ENCODE measurements around the gene CLDN18.

CLDN18 gene

DNA sequence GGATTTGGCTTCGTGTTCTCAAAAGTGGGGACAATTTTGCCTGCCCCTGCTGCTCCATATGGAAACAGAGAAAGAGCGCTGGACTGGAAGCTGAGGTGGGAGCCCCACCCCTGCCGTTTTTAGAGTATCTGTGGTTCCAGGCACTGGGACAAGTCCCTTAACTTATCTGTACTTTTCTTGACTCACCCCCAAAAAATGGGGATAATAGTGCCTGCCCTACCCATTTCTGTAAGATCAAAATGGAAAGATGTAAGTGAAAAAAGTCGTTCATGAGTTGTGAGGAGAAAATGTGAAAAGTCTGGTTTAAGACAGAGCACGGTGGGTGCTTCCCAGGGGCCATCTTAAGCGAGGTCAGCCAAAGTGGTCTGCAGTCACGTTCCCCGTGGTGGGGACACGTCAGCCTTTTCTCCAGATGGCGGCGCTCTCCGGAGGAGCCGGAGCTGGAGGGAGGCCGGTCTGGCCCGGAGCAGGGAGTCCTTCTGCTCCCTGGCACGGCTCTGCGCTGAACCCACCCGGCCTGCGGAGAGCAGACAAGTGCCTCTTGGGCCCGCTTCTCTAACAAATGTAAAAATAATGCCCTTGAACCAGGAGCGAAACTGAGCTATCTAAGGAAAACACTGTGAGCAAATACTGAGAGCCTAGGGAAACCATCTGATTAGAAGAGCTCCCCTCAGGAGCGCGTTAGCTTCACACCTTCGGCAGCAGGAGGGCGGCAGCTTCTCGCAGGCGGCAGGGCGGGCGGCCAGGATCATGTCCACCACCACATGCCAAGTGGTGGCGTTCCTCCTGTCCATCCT lies at the start of gene CLDN18:
CLDN18 (plus strand) TSS at position 690 of the 797 bp plus-strand sequence; CDS start at position 751, 61 bp downstream.
- peak; percentile 4 for DNase-seq

DNA sequence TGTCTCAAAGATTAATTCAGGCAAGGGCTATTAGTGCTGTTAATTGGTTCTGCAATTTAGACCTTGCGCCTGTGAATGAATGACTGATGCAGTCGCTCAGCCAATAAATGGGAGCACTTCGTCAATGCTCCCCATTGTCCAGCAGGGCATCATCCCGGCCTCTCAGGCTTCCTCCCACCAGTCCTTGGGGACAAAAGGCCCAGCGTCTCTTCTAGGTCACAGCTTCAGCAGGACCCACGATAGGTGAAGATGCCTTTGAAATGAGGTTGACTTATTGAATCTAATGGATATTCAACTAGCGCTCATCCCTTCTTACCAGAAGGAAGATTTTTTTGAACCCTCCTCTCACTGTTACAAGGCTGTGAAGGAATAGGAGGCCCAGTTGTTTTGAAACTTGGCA lies 47.7 kb upstream of the CLDN18 start:
- DNase-seq, result no peak

DNA sequence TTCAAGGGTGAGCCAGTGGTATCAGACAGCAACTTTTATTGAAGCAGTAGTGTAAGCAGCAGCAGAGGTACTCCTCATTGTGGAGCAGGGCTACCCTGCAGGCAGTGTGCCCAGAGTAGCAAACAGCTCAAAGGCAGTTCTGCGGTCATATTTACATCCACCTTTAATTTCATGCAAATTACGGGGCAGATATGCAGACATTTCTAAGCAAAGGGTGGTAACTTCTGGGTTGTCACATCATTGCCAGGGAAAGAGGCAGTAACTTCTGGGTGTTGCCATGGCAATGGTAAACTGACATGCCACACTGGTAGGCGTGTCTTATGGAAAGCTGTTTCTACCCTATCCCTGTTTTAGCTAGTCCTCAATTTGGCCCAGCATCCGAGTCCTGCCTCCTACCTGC lies 46.5 kb upstream of the CLDN18 start:
- DNase-seq, result no peak

DNA sequence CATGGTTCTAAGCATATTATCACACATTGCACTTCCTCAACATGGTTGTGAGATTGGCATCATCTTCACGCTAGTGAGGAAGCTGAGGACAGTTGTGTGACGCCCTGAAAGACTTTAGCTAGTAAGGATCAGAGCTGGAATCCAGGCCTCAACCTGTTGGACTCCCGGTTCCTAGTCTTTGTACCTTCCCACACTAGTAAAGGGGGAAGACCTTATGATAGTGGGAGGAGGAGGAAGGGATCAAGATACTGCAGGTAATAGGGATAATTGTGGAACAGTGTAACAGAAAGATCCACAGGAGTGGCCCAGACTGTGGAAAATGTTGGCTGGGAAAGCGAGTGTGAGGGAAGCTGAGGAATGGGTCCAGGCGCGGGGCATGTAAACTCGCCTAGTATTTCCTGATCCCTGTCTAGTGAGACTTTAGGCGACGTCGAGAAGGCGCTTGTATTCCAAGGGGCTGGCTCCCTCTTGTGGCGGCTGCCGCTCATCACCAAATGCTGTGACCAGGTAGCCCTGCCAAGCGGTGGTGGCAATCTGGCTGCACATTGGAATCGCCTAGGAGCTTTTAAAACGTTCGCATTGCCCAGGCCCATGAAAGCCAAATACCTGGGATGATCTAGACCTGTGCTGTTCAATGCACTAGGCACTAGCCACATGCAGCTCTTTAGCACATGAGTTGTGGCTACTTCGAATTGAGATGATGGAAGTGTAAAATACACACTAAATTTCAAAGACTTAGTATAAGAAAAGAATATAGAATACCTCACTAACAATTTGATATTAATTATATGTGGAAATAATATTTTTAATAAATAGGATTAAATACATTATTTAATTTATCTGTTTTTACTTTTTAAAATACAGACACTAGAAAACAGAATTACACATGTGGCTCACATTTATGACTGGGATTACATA lies 38.8 kb upstream of the CLDN18 start:
- DNase-seq, result peak; percentile 54

DNA sequence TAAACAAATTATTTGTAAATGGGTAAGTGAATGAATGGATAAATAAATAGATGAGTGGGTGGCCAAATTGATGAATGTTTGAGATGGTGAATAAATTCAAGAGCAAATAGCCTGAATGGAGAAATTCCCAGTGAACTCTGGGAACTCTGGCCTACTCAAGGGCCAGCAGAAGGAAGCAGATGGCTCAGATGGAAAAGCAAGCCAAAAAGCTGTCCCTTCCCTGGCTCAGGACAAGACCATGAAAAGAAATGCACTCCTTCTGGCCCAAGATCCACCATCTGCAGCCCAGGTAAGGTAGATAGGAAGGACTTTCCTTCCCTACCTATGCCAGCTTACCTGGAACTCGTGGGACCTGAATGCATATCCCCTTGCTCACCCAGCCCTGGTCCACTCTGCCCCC lies 37.6 kb upstream of the CLDN18 start:
- no peak for DNase-seq

DNA sequence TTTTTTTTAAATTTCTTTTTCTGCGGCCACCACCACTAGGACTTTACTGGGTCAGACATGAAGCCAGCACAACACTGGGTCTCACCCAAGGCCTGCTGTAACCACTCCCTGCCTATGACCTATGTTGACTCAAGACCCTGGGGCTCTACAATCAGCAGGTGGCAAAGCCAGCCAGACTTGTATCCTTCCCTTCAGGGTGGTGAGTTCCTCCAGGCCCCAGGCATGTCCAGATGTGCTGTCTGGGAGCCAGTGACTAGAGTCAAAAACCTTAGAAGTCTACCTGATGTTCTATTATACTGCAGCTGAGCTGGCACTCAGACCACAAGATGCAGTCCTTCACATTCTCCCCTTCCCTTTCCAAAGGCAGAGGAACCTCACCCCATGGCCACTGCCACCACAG lies 31.6 kb upstream of the CLDN18 start:
- no peak for DNase-seq

DNA sequence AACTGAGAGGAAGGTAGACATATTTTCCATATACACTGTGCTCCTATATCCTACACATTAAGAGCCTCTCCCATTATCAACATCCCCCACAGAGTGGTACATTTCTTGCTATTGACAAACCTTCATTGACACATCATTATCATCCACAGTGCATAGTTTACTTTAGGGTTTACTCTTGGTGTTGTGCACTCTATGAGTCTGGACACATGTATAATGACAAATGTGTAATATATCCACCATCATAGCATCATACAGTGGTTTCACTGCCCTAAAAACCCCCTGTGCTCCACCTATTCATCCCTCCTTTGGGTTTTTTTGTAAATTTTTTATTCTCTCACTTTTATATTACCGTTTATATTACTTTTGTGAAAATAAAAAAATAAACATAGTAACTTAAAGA lies 22.2 kb upstream of the CLDN18 start:
- DNase-seq, result no peak

DNA sequence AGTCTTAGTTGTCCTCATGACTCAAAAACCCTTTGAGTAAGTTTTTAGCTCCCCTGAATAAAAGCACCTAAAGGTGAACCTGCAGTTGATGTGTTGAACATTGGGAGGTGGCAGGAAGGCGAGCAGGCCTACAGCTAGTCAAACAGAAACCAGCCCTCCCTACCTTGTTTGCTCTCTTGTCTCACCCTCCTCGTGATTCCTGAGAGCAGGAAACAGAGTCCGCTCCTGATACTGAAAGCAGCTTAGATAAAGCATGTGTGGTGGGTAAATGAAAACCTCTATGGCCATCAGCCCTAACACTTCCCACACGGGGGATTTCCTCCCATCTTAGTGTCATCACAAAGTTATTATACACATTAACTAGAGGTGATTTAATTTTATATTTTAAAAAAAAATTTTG lies 21.8 kb upstream of the CLDN18 start:
- DNase-seq, result no peak

DNA sequence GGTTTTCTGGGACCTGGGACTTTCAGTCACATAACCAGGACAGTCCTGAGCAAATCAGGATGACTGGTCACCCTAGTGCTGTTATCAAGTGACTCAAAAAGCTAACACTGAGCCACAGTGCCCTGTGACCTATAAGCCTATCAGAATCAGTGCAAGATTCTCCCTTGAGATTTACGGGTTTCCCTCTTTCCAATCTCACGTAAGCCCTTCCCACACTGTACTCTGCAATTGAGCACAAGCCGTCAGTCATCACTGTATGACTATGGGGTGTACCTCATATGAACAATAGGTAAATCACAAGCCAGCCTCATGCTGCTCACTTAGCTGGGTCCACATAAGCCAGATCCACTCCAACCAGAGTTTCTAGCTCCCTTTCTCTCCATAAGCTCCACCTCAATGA lies 21.0 kb upstream of the CLDN18 start:
- no peak for DNase-seq

DNA sequence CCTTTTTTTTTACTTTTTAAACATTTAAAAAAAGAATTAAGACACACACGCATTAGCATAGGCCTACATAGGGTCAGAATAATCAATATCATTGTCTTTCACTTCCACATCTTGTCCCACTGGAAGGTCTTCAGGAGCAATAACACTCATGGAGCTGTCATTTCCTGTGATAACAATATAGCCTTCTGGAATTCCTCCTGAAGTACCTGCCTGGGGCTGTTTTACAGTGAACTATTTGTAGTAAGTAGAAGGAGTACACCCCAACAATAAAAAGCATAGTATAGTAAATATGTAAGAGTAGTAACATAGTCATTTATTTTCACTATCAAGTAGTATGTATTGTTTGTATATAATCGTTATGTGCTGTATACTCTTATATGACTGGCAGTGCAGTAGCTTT lies 19.5 kb upstream of the CLDN18 start:
- no peak for DNase-seq

DNA sequence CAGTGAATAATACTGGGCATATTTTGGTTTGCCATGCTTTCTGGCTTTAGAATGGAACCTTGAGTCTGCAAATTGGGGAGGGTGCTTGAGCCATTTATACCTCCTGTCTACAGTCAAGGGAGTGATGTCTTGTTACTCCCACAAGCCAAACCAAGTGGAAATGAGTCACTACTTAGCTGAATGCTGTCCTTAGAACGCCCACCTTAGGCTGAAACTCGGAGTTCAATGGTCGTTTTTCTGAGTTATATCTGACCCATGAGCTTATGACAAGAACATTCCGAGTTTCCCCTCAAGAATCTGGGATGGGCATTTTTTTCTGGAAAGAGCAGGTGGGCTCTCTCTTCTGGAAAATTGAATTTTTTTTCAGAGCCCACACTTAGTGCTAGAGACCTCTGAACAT lies 17.4 kb upstream of the CLDN18 start:
- no peak for DNase-seq

DNA sequence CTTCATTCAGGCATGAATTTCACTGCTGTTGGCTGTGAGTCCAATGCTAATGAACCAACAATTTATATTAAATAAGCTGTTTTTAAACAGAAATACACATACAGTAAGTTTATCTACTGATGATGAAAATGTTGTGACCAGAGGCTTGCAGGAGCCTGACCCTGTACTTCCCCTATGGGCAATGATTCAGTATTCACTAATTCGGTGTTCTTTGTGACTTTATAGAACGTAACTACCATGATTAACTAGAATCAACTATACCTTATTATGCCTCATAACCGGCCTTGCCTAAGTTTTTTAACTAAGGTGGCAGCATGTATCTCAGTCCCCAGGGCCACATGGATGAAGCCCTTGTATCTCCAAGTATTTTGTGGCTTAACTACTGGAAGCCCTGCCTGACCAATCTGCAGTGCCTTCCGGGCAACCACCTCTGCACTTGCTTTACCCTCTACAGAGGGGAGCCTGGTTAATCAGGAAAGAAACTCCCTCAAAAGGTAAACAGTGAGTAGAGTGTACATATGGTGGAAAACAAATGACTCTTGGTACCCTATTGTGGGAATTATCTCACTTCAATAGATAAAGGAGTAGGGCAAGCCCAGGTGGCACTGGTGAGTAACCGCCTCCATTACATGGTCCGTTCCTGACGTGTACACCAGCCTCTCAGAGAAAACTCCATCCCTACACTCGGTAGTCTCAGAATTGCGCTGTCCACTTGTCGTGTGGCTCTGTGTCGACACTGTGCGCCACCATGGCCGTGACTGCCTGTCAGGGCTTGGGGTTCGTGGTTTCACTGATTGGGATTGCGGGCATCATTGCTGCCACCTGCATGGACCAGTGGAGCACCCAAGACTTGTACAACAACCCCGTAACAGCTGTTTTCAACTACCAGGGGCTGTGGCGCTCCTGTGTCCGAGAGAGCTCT lies 11.6 kb upstream of the CLDN18 start:
- DNase-seq, result no peak

DNA sequence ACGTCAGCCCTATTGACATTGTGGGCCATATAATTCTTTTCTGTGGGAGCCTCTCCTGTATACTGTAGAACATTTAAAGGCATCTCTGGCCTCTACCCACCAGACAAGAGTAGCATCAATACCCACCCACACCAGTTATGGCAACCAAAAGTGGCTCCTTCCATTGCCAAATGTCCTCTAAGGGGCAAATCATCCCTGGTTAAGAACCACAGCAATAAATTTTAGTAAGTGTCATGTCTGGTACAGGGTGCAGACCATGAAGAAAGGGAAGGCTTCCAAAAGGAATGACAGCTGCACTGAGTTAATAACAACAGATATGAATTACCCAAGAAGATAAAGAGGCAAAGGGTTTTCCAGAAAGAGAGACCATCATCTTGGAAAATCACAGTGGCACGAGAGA lies 6.9 kb upstream of the CLDN18 start:
- no peak for DNase-seq

DNA sequence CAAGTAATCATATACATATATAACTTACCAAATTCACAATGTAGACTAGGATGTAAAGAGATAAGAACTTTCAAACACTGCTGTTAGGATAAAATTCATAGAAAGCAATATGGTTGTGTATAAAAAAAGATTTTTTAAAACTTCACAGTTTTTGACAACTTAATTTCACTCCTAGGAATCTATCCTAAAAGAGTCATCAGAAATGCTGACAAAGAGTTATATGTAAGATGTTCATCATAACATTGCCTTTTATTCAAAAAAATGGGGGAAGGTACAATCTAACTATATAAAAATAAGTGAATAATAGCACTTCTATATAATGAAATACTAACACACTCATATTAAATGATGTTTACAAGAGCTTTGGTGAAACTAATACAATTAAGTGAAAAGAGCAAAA lies 4.3 kb upstream of the CLDN18 start:
- DNase-seq, result no peak

DNA sequence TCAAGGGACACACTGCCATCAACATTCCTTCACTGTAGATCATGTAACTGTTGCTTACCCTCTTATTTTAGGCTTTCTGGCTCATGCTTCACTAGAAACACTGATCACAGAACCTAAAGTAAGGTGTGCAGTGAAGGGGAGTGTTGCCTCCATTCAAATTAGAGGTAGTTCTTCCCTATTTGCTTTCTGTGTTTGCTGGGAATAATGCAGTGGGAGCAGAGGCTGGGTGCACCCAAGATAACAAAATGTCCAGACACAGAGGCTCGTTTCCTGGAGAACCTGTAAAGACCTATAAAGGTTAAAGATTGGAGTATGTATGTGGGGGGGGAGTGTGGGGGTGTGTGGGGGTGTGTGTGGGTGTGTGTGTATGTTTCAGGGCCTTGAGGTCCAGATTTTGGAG lies 2.1 kb upstream of the CLDN18 start:
- no peak for DNase-seq

DNA sequence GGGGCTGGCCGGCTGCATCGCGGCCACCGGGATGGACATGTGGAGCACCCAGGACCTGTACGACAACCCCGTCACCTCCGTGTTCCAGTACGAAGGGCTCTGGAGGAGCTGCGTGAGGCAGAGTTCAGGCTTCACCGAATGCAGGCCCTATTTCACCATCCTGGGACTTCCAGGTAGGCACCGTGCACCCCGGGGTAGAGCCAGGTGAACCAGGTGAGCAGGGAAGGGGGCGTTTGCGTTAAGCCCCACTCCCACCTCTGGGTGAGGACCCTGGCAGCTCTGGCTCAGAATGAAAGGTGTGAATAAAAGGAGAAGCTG lies 267 bp downstream of the CLDN18 start:
- DNase-seq, result no peak

DNA sequence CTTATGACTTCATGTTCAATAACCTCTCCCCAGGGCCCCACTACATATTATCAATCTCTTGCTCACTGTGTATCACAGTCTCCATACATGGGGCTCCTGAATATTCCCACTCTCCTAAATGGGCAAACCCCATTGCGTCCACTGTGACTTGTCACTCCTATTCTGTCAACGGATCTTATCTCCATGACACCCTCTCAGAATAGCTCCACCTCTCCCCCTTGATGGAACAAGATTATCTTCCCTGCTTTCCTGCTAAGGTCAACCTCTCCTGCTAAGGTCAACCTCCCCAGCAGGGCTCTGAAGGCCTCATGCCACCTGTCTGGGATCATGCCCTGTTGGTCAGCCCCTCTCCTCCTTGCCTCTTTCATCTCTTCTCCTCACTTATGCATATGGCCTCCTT lies 1.8 kb downstream of the CLDN18 start:
- no peak for DNase-seq

DNA sequence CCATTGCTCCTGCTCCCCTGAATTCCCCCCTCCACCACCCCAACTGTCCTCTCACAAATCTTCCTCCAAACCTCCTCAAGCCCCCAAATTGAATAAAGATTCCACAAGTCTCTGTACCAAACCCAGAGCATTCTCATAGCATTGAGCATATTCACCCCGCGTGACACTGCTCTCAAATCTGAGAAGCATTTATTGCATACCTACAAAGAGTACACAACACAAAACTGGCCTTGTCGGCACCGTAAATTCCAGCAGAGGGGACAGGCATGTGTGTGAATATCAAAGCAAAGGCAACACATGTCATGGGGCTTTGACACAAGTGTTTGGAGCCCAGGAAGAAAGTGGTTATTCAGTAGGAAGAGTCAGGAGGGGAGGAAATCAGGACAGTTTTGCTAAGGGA lies 2.6 kb downstream of the CLDN18 start:
- DNase-seq, result no peak

DNA sequence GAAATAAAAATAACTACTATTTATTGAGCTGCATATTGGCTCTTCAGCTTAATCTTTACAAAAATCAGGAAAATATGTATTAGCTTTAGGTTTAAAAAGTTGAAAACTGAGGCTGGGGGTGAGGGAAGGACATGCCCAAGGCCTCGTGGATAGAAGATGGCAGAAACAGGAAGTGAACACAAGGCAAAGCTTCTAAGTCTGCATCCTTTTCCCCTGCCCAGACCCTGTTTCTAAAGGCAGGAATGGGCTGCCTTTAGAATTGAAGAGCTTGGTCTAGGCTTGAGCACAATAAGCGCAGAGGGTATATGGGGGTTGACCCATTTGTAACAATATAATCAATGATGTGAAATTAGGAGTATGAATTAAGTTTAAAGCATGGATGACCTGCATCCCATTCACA lies 6.1 kb downstream of the CLDN18 start:
- no peak for DNase-seq

DNA sequence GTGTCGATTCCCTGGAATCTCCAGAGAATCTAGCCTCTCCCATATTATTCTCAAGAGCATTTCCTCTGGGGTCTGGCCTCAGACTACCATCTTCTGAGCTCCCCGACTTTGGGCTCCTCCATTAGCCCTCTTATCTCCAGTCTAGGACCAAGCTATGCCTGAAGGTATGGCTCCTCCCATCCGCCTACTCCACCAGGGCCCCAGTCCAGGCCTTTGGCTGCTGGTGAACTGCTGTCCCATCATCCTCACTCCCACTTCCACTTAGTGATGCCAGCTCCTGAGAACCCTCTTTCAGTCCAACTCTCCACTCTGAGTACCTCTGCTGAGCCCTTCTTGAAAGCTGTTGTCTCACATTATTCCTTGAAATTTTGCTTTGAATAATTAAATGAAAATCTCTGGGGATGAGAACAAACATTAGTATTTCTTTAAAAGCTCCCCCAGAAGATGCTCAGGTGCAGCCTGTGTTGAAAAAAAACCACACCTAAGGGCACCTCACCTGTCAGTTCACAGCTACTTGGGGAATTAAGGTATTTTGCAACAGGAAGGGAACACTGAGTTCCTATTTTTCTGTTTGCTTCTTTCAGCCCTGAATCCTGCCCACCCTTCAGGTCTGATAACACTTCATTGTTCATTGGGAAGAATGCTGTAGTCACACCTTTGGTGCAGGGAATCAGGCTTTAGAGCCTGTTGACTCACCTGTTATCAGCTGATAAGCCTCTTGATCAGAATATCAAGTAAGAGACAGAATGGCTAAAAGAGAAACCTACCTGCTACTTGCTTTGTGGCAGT lies 9.5 kb downstream of the CLDN18 start:
- no peak for DNase-seq

DNA sequence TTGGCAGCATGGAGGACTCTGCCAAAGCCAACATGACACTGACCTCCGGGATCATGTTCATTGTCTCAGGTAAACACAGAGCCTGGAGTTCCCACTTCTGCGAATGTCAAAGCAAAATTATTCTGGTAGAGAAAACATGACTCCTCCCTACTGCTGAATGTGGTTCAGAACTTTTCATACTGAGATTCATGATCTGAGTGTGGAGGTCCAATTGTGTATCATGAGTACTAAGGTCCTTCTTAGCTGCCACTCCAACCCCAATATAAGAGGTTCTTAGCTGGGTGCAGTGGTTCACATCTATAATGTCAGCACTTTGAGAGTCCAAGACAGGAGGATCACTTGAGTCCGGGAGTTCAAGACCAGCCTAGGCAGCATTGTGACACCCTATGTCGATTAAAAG lies 13.8 kb downstream of the CLDN18 start:
- no peak for DNase-seq

DNA sequence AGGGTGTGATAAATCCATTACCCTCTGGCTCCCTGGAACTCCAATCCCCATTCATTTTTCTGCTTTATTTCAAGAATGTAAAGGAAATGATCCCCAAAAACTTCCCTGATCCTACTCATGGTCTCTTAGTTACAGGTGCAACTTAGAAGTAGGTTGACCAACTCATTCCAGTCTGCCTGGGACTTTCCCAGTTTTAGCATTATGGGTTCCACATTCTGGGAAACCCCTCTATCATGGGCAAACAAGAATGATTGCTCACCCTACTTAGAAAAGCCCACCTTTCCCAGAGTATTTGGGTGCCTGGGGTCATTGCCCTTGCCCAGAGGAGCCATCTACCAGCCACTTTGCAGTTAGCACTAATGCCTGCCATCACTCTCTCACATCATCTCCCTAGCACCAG lies 15.6 kb downstream of the CLDN18 start:
- no peak for DNase-seq

DNA sequence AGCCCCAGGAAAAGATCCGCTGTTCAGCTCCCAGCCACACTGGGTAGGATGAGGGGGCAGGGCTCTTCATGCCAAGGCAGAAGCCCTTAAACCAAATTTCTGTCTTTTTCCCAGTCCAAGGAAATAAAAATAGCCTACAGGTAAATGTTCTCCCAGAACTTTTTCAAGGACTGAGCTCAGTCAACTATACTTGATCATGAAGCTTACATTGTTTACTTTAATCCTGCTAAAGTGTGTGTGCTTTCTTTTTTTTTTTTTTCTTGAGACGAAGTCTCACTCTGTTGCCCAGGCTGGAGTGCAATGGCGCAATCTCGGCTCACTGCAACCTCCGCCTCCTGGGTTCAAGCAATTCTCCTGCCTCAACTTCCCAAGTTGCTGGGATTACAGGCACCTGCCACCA lies 17.9 kb downstream of the CLDN18 start:
- DNase-seq, result no peak

Measured in fibroblast of skin of right biceps (primary cell).